NCI-H187 treated with DMSO at 0.1 percent for 48 hours (cell line): ENCODE results near the gene VIPR1.

Experiments
- DNase-seq: peaks from one replicate; lab custom pipeline; 2025; lab: John Stamatoyannopoulos, UW

VIPR1 gene

GRCh38 chr3:42502429-42503250 lies at the start of gene VIPR1:
TSS of gene VIPR1 (plus strand) at chr3:42502643. CDS start at chr3:42502736, 93 bp downstream.
- DNase-seq: peak; percentile 25

- DNase-seq: no peak
Measured at GRCh38 chr3:42456211-42456610, 46.2 kb upstream of the VIPR1 start.

GRCh38 chr3:42459151-42459550 lies 43.3 kb upstream of the VIPR1 start:
- DNase-seq: no peak

- no peak for DNase-seq
Measured at GRCh38 chr3:42461762-42462161, 40.7 kb upstream of the VIPR1 start.

DNA sequence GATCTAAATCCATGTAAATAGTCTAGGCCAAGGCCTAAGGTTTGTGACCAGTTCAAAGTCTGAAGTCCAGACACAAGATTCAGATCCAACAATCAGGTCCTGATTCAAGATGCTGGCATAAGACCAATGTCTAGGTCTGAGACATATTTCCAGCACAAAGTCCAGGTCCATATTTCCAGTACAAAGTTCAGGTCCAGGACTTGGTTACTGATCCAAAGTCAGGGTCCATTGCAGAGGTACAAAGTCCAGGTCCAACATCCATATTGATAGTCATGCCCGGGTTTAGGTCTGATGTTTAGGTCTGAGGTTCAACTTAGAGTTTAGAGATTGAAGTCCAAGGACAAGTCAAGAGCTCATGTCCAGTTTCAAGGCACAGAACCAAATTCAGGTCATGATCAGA lies 39.4 kb upstream of the VIPR1 start:
- no peak for DNase-seq

DNA sequence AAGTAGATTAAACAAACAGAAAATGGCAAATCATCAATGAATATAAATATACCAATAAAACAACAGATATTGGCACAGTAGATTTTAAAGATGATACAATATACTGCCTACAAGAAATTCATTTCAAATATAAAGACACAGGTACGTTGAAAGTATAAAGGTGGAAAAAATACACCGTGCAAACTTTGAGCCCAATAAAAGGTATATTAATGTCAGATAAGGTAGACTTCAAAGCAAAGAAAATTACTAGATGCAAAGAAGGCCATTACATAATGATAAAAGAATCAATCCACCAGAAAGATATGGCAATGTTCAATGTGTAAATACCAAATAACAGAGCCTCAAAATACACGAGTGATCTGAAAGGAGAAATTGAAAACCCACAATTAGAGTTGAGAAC lies 34.3 kb upstream of the VIPR1 start:
- DNase-seq: no peak

DNA sequence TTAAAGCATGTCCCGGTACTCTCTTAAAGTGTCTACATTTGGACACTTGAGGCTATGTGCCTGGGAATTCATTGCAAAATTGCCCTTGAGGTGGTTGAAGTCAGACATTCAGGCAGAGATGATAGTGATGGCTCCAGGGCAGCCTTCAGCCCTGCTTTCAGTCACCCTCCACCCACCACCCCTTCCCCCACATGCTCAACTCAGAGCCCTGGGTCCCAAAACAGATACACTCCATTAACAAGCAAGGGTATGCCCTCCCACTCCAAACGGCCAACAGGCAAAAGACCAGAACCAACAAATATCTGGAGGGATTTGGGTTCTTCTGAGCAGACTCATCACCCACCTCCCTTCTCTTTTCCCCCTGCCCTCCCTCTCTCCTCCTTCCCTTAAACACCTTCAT lies 29.9 kb upstream of the VIPR1 start:
- DNase-seq: no peak

GRCh38 chr3:42473083-42473932 lies 29.1 kb upstream of the VIPR1 start:
- DNase-seq: no peak

DNA sequence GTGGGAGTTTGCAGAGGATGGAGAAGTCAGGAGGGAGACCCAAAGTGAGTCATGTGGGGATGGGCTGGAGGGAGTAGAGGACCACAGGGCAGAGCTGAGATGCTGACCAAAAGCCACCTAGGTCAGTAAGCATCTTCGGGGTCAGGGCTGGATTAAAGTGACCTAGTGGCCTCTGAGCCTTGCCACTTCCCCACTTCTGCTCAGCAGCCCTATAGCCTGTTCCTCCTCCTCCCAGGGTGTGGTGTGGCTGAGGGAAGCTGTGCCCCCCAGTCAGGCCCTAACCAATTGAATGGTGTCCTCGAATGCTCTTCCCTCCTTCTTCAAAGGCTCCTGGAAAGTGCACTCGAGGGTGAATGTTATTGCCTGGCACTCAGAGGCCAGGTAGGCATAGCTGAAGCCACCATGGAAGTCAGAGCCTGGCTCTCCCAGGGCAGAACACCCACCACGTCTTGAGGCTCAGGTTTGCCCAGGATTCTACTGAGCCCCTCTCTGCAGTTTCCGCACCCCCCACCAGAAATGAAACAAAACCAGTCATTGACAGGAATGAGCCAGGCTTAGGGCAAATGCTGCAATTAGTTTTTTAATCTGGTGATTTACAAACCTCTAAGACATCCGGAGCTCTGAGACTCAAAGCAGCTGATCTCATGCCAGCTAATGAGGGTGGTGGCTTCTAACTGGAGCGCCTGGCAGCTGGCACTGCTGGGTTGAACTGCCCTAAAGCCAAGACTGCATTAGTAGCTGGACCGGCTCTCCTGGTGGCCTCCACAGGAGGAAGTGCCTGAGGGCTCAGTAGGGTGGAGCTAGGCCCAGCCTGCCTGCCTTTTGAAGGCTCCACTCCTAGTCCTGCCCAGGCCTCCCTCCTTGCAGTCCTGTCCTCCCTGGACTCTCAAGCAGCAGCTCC lies 26.0 kb upstream of the VIPR1 start:
- no peak for DNase-seq

DNA sequence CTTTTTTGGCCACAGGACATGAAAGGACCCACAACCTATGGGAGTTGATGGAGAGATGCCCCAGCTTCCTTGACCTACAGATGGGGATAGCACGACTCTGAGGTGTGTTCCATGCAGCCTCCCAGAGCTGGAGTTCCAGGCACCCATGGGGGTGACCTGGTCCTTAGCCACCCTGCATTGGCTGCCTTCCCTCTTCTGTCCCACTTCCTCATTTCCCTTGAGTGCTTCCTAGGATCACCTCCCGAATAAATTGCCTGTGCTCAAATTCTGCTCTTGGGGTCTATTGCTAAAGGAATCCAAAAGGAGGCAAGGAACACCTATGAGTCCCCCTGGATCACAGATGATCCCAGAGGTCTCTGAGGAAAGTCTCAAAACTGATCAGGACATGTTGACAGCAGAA lies 24.7 kb upstream of the VIPR1 start:
- DNase-seq: no peak

DNA sequence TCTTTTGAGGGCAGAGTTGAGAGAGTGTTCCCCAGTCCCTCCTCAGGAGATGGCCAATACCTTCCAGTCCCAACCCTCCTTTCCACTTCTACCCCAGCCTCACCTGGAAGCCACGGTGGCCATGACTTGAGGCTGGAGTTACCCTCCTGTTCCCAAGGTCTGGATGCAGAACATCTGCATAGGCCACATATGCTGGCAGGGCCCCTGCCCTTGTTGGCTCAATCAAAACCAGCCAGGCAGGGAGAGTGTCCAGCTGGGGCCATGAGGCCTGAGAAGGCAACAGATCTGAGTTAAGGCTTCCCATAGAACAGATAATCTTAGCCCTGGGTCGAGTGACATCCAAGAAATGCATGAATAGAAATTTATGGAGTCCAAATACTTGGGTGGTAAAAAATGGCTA lies 23.6 kb upstream of the VIPR1 start:
- DNase-seq: no peak

DNA sequence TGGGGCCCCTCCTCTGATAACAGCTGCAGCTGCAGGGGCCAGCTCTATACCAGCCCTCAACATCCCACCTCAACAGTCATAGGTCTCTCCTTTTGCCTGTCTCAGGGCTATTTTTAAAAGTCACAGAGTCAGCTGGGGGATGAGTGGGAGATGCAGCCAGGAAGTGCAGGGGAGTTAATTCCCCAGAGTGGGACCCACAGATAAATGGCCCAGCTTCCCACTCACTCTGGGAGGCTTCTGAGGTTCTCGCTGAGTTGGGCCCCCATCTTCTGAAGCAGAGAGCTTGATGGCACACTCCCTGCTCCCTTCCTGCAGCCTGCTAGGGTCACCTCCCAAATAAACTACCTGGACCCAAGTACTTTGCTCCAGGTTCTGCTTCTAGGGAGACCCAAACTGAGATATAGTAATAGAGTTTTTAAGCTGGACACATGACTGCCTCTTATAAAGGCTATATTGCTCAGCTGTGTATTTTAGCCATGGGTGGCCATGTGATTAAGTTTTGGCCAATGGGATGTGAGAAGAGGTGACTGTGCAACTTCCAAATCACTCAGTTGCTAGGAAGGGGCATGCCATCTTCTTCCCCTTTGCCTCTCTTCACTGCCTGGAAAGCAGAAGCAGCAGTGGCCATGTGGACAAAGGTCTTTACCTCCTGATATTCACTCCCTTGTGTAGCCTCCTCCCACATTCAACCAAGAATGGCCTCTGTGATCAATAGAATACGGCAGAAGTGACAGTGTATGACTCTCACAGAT lies 15.5 kb upstream of the VIPR1 start:
- DNase-seq: no peak

- DNase-seq: no peak
Measured at GRCh38 chr3:42488687-42489086, 13.8 kb upstream of the VIPR1 start.

- DNase-seq: no peak
Measured at GRCh38 chr3:42489116-42489936, 13.1 kb upstream of the VIPR1 start.

- no peak for DNase-seq
Measured at GRCh38 chr3:42489937-42490227, 12.6 kb upstream of the VIPR1 start.

DNA sequence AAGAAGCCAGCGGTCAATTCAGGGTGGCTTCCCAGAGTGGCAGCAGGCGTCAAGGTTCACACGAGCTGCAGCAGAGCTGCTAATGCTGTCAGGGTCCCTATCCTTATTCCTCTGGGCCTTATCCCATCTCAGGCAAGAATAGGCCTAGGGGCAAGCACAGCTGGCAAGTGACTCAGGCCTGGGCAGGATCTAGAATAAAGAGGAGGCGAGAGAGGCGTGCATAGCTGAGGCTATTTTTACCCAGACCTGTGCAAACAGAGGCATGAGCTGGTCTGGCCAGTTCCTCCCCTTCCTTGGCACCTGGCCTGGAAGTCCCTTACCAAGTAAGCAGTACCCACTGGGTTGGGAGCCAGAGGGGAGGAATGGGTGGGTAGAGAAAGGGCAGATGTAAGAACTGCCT lies 12.2 kb upstream of the VIPR1 start:
- DNase-seq: no peak

- no peak for DNase-seq
Measured at GRCh38 chr3:42491881-42492507, 10.4 kb upstream of the VIPR1 start.

GRCh38 chr3:42492508-42493080 lies 9.8 kb upstream of the VIPR1 start:
- no peak for DNase-seq

DNA sequence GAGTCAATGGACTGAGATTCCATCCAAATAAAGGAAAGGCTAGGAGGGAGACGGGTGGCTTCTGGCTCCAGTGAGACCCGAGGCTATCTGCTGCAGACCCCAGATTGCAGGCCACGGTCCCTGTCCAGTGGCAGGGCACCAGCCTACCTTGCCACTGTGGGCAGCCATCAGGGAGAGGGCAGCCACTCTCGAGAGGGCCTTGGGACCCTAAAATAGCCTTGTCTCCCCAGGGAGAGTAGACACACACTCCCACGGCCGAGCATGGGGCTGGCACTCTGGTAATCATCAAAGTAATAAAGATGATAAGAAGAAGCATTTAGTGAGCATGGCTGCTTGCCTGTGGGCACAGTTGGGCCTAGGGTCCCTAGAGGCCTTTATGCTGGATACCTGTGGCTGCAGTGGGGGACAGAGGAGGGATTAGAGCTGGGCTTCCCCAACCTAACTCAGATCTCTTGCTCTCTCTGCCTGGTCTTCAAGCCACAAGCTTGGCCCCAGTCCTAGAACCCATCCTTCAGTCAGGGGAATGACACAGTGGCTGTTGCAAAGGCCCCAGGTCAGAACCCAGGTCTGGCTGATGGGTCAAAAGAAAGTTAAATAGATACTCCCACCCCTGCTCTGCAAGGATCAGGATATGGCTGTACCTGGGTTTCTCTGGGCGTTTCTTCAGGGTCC lies 9.2 kb upstream of the VIPR1 start:
- DNase-seq: no peak

GRCh38 chr3:42493798-42494151 lies 8.7 kb upstream of the VIPR1 start:
- no peak for DNase-seq
